DND-41 (cell line): ENCODE measurements around the gene OPCML.

Experiments used
- EZH2 ChIP-seq: IDR thresholded peaks from 3 replicates; pipeline ENCODE4 v1.6.1; 2012; ENCODE audit warnings: borderline replicate concordance, low read depth, mild to moderate bottlenecking, moderate library complexity, low read length, inconsistent platforms; ENCODE audit not compliant: severe bottlenecking
- TF ChIP-seq, protein P1 (sequence below): IDR thresholded peaks from 2 replicates; pipeline ENCODE4 v1.5.1; 2012; ENCODE audit warnings: borderline replicate concordance, low read length, moderate library complexity, mild to moderate bottlenecking; ENCODE audit not compliant: poor library complexity, severe bottlenecking; ENCODE audit errors: extremely low read depth

DNA sequence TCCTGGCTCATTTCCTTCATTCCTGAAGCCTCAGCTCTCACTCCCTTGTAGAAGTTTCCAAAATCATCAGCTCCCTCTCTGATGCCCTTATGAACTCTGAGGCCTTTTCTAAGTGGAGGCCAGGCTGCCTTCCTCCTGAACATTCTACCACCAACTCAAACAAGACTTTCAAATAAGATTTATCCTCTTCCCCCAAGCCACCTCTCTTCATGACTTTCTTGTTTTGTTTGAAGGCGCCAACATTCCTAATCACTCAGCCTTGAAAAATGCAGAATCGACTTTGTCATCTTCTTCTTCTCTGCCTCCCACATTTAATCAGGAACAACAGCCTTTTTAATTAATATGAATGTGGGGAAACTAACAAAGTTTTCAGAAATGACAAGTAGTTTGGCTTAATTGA is 927.9 kb downstream of the OPCML start:
- TF ChIP-seq, protein P1, sequence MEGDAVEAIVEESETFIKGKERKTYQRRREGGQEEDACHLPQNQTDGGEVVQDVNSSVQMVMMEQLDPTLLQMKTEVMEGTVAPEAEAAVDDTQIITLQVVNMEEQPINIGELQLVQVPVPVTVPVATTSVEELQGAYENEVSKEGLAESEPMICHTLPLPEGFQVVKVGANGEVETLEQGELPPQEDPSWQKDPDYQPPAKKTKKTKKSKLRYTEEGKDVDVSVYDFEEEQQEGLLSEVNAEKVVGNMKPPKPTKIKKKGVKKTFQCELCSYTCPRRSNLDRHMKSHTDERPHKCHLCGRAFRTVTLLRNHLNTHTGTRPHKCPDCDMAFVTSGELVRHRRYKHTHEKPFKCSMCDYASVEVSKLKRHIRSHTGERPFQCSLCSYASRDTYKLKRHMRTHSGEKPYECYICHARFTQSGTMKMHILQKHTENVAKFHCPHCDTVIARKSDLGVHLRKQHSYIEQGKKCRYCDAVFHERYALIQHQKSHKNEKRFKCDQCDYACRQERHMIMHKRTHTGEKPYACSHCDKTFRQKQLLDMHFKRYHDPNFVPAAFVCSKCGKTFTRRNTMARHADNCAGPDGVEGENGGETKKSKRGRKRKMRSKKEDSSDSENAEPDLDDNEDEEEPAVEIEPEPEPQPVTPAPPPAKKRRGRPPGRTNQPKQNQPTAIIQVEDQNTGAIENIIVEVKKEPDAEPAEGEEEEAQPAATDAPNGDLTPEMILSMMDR, result no peak
- TF ChIP-seq EZH2, result no peak
